ENCODE results near the gene CCL7. TPM values are rescaled to one million over a fixed set of nuclear protein-coding genes. Genes with fewer than 3 reads are reported as not detected.

The CCL7 gene
- total RNA-seq, 1 experiment from 2014 or later: not detected

GRCh38 chr17:34242587-34243363, 27.2 kb upstream of the CCL7 start:
- H3K27ac Mint-ChIP-seq (ENCODE audit: unreplicated experiment): no peak overlapping the region
- peaks cover 6% of the 10 kb centered on the region for H3K27me3 Mint-ChIP-seq (ENCODE audit: insufficient read depth, unreplicated experiment)
- no peaks in the 10 kb centered on the region for H3K36me3 Mint-ChIP-seq (ENCODE audit: insufficient read depth, unreplicated experiment)
- no peak for DNase-seq
- H3K4me3 Mint-ChIP-seq (ENCODE audit: unreplicated experiment): no peak overlapping the region
- peaks cover 8% of the 10 kb centered on the region; the same call in 1 of the 2 replicates for H3K4me1 ChIP-seq
- no peaks in the 10 kb centered on the region for H3K27me3 ChIP-seq (replicated peaks; ENCODE audit: control insufficient read depth, insufficient read depth, low read length)
- POLR2A ChIA-PET: no interaction called here
- no peaks in the 10 kb centered on the region for H3K9me3 Mint-ChIP-seq (ENCODE audit: unreplicated experiment)
- no TSS peak for BruUV-seq (replicated peaks)
- H3K36me3 ChIP-seq (ENCODE audit: control insufficient read depth, insufficient read depth, low read length): no peaks in the 10 kb centered on the region
- H3K4me1 Mint-ChIP-seq (ENCODE audit: low read depth, unreplicated experiment): no peaks in the 10 kb centered on the region
- intact Hi-C loops (cut with micrococcal nuclease; ENCODE audit: unreplicated experiment): no loop called here
- CTCF ChIA-PET: no interaction called here
- no peak for TF ChIP-seq CTCF (IDR thresholded peaks at IDR 0.05; ENCODE audit: insufficient read depth in 1 of 2, low read depth in 1 of 2, low read length in 1 of 2, severe bottlenecking in 1 of 2, unreplicated experiment in 1 of 2)
- H3K9me3 ChIP-seq: no peaks in the 10 kb centered on the region
- H3K4me3 ChIP-seq (ENCODE audit: low read depth, low read length): no peak overlapping the region

GRCh38 chr17:34243364-34244320, 26.4 kb upstream of the CCL7 start:
- ChIA-PET POLR2A (no interaction called here), CTCF (no interaction called here)
- Histone ChIP-seq H3K36me3 (ENCODE audit: control insufficient read depth, insufficient read depth, low read length) (no peaks in the 10 kb centered on the region), H3K27me3 (replicated peaks; ENCODE audit: control insufficient read depth, insufficient read depth, low read length) (no peaks in the 10 kb centered on the region), H3K9me3 (no peaks in the 10 kb centered on the region), H3K4me3 (ENCODE audit: low read depth, low read length) (no peak overlapping the region), H3K4me1 (peaks cover 15% of the 10 kb centered on the region)
- H3K4me1 Mint-ChIP-seq (ENCODE audit: low read depth, unreplicated experiment): no peaks in the 10 kb centered on the region
- no peak overlapping the region for H3K27ac Mint-ChIP-seq (ENCODE audit: unreplicated experiment)
- intact Hi-C loops (cut with micrococcal nuclease; ENCODE audit: unreplicated experiment): no loop called here
- H3K36me3 Mint-ChIP-seq (ENCODE audit: insufficient read depth, unreplicated experiment): no peaks in the 10 kb centered on the region
- BruUV-seq (replicated peaks): no TSS peak
- H3K4me3 Mint-ChIP-seq (ENCODE audit: unreplicated experiment): no peak overlapping the region
- DNase-seq: no peak
- H3K9me3 Mint-ChIP-seq (ENCODE audit: unreplicated experiment): no peaks in the 10 kb centered on the region
- TF ChIP-seq CTCF (IDR thresholded peaks at IDR 0.05; ENCODE audit: insufficient read depth in 1 of 2, low read depth in 1 of 2, low read length in 1 of 2, severe bottlenecking in 1 of 2, unreplicated experiment in 1 of 2): no peak
- peaks cover 6% of the 10 kb centered on the region for H3K27me3 Mint-ChIP-seq (ENCODE audit: insufficient read depth, unreplicated experiment)

- Histone ChIP-seq H3K4me1 (peaks cover 29% of the 10 kb centered on the region), H3K27me3 (replicated peaks; ENCODE audit: control insufficient read depth, insufficient read depth, low read length) (no peaks in the 10 kb centered on the region), H3K4me3 (ENCODE audit: low read depth, low read length) (no peak overlapping the region), H3K9me3 (no peaks in the 10 kb centered on the region), H3K36me3 (ENCODE audit: control insufficient read depth, insufficient read depth, low read length) (no peaks in the 10 kb centered on the region)
- DNase-seq: no peak
- BruUV-seq (replicated peaks): no TSS peak
- H3K4me3 Mint-ChIP-seq (ENCODE audit: unreplicated experiment): no peak overlapping the region
- H3K27ac Mint-ChIP-seq (ENCODE audit: unreplicated experiment): no peak overlapping the region
- H3K36me3 Mint-ChIP-seq (ENCODE audit: insufficient read depth, unreplicated experiment): no peaks in the 10 kb centered on the region
- H3K4me1 Mint-ChIP-seq (ENCODE audit: low read depth, unreplicated experiment): no peaks in the 10 kb centered on the region
- CTCF ChIA-PET: no interaction called here
- POLR2A ChIA-PET: no interaction called here
- no peaks in the 10 kb centered on the region for H3K9me3 Mint-ChIP-seq (ENCODE audit: unreplicated experiment)
- H3K27me3 Mint-ChIP-seq (ENCODE audit: insufficient read depth, unreplicated experiment): peaks cover 4% of the 10 kb centered on the region
- intact Hi-C loops (cut with micrococcal nuclease; ENCODE audit: unreplicated experiment): no loop called here
- no peak for TF ChIP-seq CTCF (IDR thresholded peaks at IDR 0.05; ENCODE audit: insufficient read depth in 1 of 2, low read depth in 1 of 2, low read length in 1 of 2, severe bottlenecking in 1 of 2, unreplicated experiment in 1 of 2)
These were observed 24.6 kb upstream of the CCL7 start for GRCh38 chr17:34245351-34245905.

All from Caco-2 (cell line).